ENCODE results near the gene MYCBP2. TPM values are rescaled to one million over a fixed set of nuclear protein-coding genes. Genes with fewer than 3 reads are reported as not detected.
A peak's percentile ranks its signal among the peaks of the same experiment; 100 is the strongest.

MYCBP2 gene
- total and polyA plus RNA-seq, 10 donors: 55.2 to 251 (median 200) TPM

DNA sequence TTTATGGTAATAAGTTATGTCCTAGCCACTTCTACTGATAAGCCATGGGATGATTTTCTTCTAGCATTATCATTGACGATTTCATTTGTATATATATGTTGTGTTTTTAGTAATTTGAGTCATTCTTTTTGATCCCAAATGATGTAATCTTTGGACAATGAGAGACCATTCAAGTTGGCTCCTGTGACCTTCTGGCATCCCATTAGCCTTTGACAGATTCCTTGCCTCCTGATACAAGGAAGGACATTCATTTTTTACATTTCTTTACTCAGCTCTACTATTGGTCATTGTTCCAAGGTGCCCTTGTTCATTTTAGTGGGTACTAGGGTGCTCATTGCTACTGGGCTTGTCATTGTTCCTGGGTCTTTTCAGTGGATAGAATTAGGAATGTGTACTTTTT, 35.3 kb upstream of the MYCBP2 start:
- Histone ChIP-seq H3K4me1 (peaks cover 0 to 22% (median 2%) of the 10 kb centered on the region in 6 donors), H3K4me3 (no peak overlapping the region), H3K27me3 (replicated peaks in 1 of 7) (no peaks in the 10 kb centered on the region), H3K36me3 (no peaks in the 10 kb centered on the region), H3K27ac (no peak overlapping the region), H3K9me3 (no peaks in the 10 kb centered on the region)
- WGBS, 5 donors: 80 to 84% (median 81%) methylated on average over 1 of the region's 1 CpG
- no peak for DNase-seq
- TF ChIP-seq POLR2AphosphoS5 (IDR thresholded peaks at IDR 0.05) (no peak), POLR2A (IDR thresholded peaks at IDR 0.05) (no peak)
- TF ChIP-seq, protein P1, sequence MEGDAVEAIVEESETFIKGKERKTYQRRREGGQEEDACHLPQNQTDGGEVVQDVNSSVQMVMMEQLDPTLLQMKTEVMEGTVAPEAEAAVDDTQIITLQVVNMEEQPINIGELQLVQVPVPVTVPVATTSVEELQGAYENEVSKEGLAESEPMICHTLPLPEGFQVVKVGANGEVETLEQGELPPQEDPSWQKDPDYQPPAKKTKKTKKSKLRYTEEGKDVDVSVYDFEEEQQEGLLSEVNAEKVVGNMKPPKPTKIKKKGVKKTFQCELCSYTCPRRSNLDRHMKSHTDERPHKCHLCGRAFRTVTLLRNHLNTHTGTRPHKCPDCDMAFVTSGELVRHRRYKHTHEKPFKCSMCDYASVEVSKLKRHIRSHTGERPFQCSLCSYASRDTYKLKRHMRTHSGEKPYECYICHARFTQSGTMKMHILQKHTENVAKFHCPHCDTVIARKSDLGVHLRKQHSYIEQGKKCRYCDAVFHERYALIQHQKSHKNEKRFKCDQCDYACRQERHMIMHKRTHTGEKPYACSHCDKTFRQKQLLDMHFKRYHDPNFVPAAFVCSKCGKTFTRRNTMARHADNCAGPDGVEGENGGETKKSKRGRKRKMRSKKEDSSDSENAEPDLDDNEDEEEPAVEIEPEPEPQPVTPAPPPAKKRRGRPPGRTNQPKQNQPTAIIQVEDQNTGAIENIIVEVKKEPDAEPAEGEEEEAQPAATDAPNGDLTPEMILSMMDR (IDR thresholded peaks at IDR 0.05 in 8 of 11, conservative IDR thresholded peaks at IDR 0.05 in 3 of 11): no peak
- intact Hi-C loops (cut with DNase I; ENCODE audit: low total_unique reads): no loop called here

DNA sequence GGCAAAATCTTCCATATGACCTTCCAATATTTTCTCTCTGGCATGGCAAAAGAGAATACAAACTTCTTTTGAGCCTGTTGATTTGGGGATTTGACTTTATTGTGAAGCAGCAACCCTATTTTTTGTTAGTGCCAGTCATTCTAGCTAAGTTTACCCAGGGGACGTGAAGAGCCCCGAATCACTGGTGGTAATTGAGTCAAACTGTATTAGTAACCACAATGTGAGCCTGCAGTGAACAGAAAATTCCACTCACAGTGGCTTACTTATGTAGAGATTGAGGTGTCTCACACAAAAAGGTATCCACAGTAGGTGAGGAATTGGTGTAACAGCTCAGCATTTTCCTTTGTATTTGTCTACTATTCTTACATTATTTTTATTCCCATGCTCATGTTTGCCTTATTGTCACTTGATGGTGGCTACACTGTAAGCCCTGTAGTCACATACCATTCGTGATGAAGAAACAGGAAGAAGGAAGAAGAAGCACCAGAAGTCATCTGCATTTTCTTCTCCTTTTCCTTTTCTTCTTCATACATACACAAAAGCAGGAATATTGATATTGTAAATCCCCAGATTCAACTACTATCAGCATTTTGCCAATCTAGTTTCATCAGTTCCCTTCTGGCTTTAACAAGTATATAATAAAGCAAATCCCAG, 33.3 kb upstream of the MYCBP2 start:
- H3K4me3 ChIP-seq: no peak overlapping the region
- 41 to 56% (median 45%) methylated on average over 3 of the region's 3 CpGs for WGBS, 5 donors
- no peaks in the 10 kb centered on the region for H3K9me3 ChIP-seq
- no peak for TF ChIP-seq POLR2AphosphoS5 (IDR thresholded peaks at IDR 0.05)
- no peak for TF ChIP-seq POLR2A (IDR thresholded peaks at IDR 0.05)
- TF ChIP-seq, protein P1 (IDR thresholded peaks at IDR 0.05 in 8 of 11, conservative IDR thresholded peaks at IDR 0.05 in 3 of 11): no peak
- no peak for DNase-seq
- intact Hi-C loops (cut with DNase I; ENCODE audit: low total_unique reads): no loop called here
- H3K4me1 ChIP-seq: peaks cover 0 to 22% (median 2%) of the 10 kb centered on the region in 6 donors
- no peaks in the 10 kb centered on the region for H3K27me3 ChIP-seq (replicated peaks in 1 of 7)
- no peaks in the 10 kb centered on the region for H3K36me3 ChIP-seq
- peak overlapping the region in 1 of 8 donors; percentile 20 for H3K27ac ChIP-seq

DNA sequence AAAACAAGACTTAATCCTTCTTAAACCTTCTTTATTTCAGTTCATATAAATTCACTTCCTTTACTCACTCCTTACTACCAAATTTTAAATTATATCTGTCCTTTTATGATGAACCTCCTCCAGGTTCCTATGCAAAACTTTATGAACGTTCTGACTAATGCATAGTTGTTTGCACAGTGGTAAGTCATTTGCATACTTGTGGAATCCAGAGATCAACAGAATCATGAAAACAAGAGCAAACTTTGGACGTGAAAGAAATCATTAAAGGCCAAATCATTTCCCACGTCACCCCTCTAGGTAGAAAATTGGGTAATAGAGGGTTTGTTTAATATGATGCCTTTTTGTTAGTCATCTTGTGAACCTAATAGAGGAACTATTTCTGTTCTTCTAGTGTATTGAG, 32.3 kb upstream of the MYCBP2 start:
- intact Hi-C loops (cut with DNase I; ENCODE audit: low total_unique reads): no loop called here

DNA sequence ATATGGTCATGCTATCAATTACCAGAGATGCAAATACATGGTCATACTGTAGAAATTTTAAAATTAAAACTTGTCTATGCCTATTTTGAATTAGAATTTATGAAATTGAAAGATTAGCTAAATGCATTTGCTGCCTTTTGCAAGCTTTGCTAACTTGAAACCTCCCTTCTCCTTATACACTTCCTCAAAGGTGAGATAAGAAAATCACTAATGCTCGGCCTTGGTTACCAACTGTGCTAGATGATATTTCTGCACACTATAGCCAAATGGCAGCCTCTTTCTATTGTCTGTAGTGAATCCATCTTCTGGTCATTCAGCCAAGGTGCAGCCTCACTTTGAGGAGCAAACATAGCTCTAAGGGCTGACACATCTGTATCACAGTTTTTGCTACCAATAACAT, 31.1 kb upstream of the MYCBP2 start:
- intact Hi-C loops (cut with DNase I; ENCODE audit: low total_unique reads): no loop called here
- H3K9me3 ChIP-seq: no peaks in the 10 kb centered on the region
- WGBS, 5 donors: 39 to 65% (median 52%) methylated on average over 1 of the region's 1 CpG
- H3K36me3 ChIP-seq: no peaks in the 10 kb centered on the region
- H3K27me3 ChIP-seq (replicated peaks in 1 of 7): no peaks in the 10 kb centered on the region
- no peak for TF ChIP-seq POLR2AphosphoS5 (IDR thresholded peaks at IDR 0.05)
- TF ChIP-seq, protein P1 (IDR thresholded peaks at IDR 0.05 in 8 of 11, conservative IDR thresholded peaks at IDR 0.05 in 3 of 11): no peak
- TF ChIP-seq POLR2A (IDR thresholded peaks at IDR 0.05): no peak
- H3K4me1 ChIP-seq: peaks cover 9 to 41% (median 14%) of the 10 kb centered on the region in 6 donors
- no peak overlapping the region for H3K27ac ChIP-seq
- H3K4me3 ChIP-seq: no peak overlapping the region
- DNase-seq: no peak

More for the DNA sequence above, 32.3 kb upstream of the MYCBP2 start:
- peaks cover 4 to 31% (median 8%) of the 10 kb centered on the region in 6 donors for H3K4me1 ChIP-seq
- WGBS, 5 donors: 74 to 81% (median 76%) methylated on average over 3 of the region's 3 CpGs
- H3K4me3 ChIP-seq: no peak overlapping the region
- no peak overlapping the region for H3K27ac ChIP-seq
- no peaks in the 10 kb centered on the region for H3K9me3 ChIP-seq
- H3K36me3 ChIP-seq: no peaks in the 10 kb centered on the region
- H3K27me3 ChIP-seq (replicated peaks in 1 of 7): no peaks in the 10 kb centered on the region
- TF ChIP-seq POLR2AphosphoS5 (IDR thresholded peaks at IDR 0.05): no peak
- TF ChIP-seq, protein P1 (IDR thresholded peaks at IDR 0.05 in 8 of 11, conservative IDR thresholded peaks at IDR 0.05 in 3 of 11): no peak
- no peak for TF ChIP-seq POLR2A (IDR thresholded peaks at IDR 0.05)
- no peak for DNase-seq
